HL-60 (cell line): Measurements from ENCODE around the gene ZNF322.
A peak's percentile ranks its signal among the peaks of the same experiment; 100 is the strongest.

Experiments used
- DNase-seq, 2 experiments: peaks; one replicate each; pipeline ENCODE4 v3.0.0-alpha.2; 2010 to 2020; ENCODE audit warnings: low read depth in 1 of 2, low spot score in 1 of 2
- H3K27ac ChIP-seq: fragments of 250-450 bp; sonication (Bioruptor Pico); replicated peaks from 2 replicates; pipeline ENCODE4 v1.5.1; 2020; ENCODE audit warnings: mild to moderate bottlenecking, moderate library complexity
- H3K27me3 ChIP-seq: fragments of 250-450 bp; sonication (Bioruptor Pico); 2 replicates; pipeline ENCODE4 v1.5.1; 2021; ENCODE audit warnings: mild to moderate bottlenecking, moderate library complexity; ENCODE audit not compliant: insufficient read depth, poor library complexity, severe bottlenecking
- H3K4me3 ChIP-seq: replicated peaks from 2 replicates; pipeline ENCODE4 v1.5.1; 2011; ENCODE audit warnings: mild to moderate bottlenecking, control low read depth, low read length; ENCODE audit not compliant: insufficient read depth
- CTCF ChIP-seq: IDR thresholded peaks from one replicate; pipeline ENCODE4 v1.5.1; 2011; ENCODE audit warnings: low read length, control low read depth, inconsistent platforms; ENCODE audit not compliant: insufficient read depth
- GABPA ChIP-seq: IDR thresholded peaks from 2 replicates; pipeline ENCODE4 v1.6.1; 2012; ENCODE audit warnings: low read depth
- POLR2AphosphoS5 ChIP-seq: IDR thresholded peaks from 2 replicates; pipeline ENCODE4 v1.6.1; 2012; ENCODE audit warnings: low read depth
- REST ChIP-seq: IDR thresholded peaks from 2 replicates; pipeline ENCODE4 v1.6.1; 2012; ENCODE audit warnings: low read depth; ENCODE audit not compliant: insufficient replicate concordance
- SPI1 ChIP-seq: IDR thresholded peaks from 2 replicates; pipeline ENCODE4 v1.6.1; 2012; ENCODE audit warnings: low read depth, mild to moderate bottlenecking, borderline replicate concordance

ZNF322 gene

GRCh38 chr6:26599591-26599990 is 60.0 kb downstream of the ZNF322 start:
- no peaks in the 10 kb centered on the region for H3K27me3 ChIP-seq
- no peak overlapping the region for H3K27ac ChIP-seq
- H3K4me3 ChIP-seq = no peak overlapping the region
- no peak for DNase-seq
- TF ChIP-seq SPI1 = no peak
- TF ChIP-seq GABPA = no peak
- no peak for TF ChIP-seq POLR2AphosphoS5
- TF ChIP-seq REST = no peak

GRCh38 chr6:26599134-26599533 is 60.4 kb downstream of the ZNF322 start:
- no peak overlapping the region for H3K27ac ChIP-seq
- H3K27me3 ChIP-seq = no peaks in the 10 kb centered on the region
- DNase-seq = no peak
- TF ChIP-seq REST = no peak
- no peak overlapping the region for H3K4me3 ChIP-seq

- DNase-seq = no peak
- no peak overlapping the region for H3K27ac ChIP-seq
- no peaks in the 10 kb centered on the region for H3K27me3 ChIP-seq
- TF ChIP-seq POLR2AphosphoS5 = no peak
- no peak for TF ChIP-seq CTCF
- TF ChIP-seq SPI1 = no peak
- TF ChIP-seq GABPA = no peak
- TF ChIP-seq REST = no peak
- H3K4me3 ChIP-seq = no peak overlapping the region
Observed at GRCh38 chr6:26598267-26598666, 61.3 kb downstream of the ZNF322 start.

- Histone ChIP-seq H3K27me3 (no peaks in the 10 kb centered on the region), H3K27ac (peak overlapping the region; percentile 91), H3K4me3 (peak overlapping the region; percentile 96)
- DNase-seq = no peak
- no peak for TF ChIP-seq SPI1
- no peak for TF ChIP-seq GABPA
- TF ChIP-seq POLR2AphosphoS5 = no peak
- TF ChIP-seq CTCF = no peak
- TF ChIP-seq REST = no peak
Observed at GRCh38 chr6:26597821-26598220, 61.7 kb downstream of the ZNF322 start.
